OCI-LY1 (cell line): ENCODE data around the gene DLGAP3.
"Not testable (repeated sequence)": the region's sequence is repeated elsewhere in the genome, so short reads cannot be mapped to it uniquely, and the experiment has no call there.

ENCODE experiments used
- CTCF ChIP-seq: fragments of 200-600 bp; sonication (generic), shearing (Covaris generic); IDR thresholded peaks from 2 replicates; pipeline ENCODE4 v1.5.1; 2017; ENCODE audit warnings: mild to moderate bottlenecking, antibody characterized with exemption, low read length, moderate library complexity, mixed read lengths
- EZH2 ChIP-seq: fragments of 200-600 bp; sonication (generic), shearing (Covaris generic); IDR thresholded peaks from 2 replicates; pipeline ENCODE4 v1.8.0; 2017; ENCODE audit warnings: borderline replicate concordance, mixed run types, mild to moderate bottlenecking, antibody characterized with exemption, low read length, moderate library complexity, mixed read lengths

- not testable (repeated sequence) for TF ChIP-seq CTCF, EZH2
Observed at GRCh38 chr1:34968297-34968696, 38.8 kb upstream of the DLGAP3 start.
